HG03378 (cell line): ENCODE results near the gene DNASE1L1.
A peak's percentile ranks its signal among the peaks of the same experiment; 100 is the strongest.
"Not testable (repeated sequence)": the region's sequence is repeated elsewhere in the genome, so short reads cannot be mapped to it uniquely, and the experiment has no call there.

ENCODE experiments used
- ATAC-seq: cut with Tn5 transposase; IDR thresholded peaks from one replicate; pipeline ENCODE4 v1.9.1; 2021; ENCODE audit warnings: mild to moderate bottlenecking, moderate library complexity; ENCODE audit not compliant: unreplicated experiment

The DNASE1L1 gene

GRCh38 chrX:154408659-154409221 lies 314 bp downstream of the DNASE1L1 start:
- ATAC-seq = no peak

GRCh38 chrX:154404625-154405192 lies 4.3 kb downstream of the DNASE1L1 start:
- ATAC-seq = no peak

DNA sequence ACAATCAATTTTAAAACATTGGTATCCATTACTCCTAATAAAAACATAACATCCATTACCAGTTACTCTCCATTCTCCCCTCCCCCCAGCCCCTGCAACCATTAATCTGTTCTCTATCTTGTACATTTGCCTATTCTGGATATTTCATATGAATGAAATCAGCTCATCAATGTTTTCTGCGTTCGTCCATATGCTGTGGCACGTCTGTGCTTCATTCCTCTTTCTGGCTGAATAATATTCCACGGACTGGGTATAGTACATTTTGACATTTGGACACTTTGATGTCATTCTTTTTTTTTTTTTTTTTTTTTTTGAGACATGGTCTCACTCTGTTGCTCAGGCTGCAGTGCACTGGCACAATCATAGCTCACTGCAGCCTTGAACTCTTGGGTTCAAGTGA lies 5.2 kb downstream of the DNASE1L1 start:
- ATAC-seq = no peak

- ATAC-seq = no peak
Measured at GRCh38 chrX:154403192-154403591, 5.9 kb downstream of the DNASE1L1 start.

DNA sequence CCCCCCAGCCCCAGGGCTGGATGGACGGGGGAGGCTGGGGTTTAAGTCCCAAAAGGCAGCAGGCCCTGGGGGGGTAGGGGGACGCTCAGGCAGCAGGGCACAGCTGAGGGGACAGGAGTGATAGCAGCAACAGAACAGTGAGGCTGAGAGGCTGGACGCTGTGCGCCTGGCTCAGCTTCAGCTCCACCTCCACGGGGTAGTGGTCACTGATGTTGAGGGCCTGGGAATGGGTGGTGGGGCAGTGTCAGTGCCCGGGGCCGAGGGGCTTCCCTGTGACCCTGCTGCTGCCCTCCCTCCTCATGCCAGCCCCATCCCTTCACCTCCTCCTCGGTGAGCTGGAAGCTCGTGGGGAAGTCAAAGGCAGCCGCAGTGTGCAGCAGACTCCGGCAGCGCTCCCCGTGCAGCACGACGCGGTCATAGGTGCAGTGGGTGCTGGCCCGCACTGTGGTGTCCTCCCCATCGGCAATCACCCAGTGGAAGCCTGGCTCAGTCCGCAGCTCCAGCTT lies 6.4 kb downstream of the DNASE1L1 start:
- no peak for ATAC-seq

DNA sequence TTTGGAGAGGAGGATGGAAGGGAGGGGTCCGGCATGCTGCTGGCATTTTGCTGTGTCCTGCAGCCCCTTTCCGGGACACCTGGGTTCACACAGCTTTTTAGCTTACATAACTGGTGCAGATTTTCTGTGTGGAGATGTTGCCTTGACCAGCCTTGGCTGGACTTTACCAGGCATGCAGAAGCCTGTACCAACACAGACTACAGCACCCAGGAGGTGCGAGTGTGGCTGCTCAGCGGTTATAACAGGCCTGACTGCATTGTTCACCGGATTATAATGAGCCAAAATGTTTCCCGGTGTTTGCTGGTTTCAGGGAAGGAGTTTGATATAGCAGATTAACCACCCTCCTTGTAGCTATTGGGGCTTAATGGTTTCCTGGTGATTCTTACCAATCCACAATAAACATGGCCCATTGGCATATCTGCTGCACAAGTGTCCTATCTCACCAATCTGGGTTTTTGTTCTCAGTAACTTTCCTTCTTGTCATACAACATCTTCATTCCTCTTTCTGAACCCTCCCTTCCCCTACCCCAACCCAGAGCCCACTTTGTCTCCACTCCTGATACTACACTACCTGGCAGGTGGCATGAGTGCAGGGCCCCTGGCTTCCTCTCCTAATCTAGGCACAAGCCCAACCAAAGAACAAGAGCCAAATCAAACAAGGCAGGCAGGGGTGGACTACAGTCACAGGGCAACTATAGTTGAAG lies 7.0 kb downstream of the DNASE1L1 start:
- no peak for ATAC-seq

DNA sequence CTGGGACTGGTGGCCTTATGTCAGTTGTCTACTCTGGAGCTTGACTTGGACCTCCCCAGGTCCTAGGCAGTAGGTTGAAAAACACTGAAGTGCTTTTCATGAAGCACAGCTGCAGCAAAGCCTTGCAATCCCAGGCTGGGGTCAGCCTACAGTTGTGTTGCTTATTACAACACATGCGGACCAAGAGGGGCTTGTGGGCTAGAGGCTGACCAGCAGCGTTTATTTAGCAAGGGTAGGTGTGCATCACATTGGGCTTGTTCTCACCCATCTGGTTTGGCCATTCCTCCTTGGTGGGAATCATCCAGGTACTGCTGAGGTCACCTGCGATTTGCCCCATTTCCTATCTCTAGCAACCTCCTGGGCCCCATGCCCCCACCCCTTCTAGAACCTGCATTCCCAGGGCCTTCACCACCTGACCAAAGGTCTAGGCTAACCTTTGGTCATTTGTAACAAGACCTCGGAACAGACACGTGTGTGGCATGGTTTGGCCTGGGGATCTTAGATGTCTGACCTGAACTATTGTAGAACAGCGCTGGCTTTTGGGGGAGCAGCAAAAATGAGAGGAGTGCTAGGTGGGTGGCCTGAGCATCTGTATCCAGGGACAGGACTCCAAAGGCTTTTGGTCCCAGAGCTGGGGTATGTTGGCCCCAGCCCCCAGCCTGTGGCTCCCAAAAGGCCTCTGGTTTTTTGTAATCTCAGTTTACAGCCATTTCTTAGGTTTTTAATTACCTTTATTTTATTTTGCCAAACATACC lies 7.8 kb downstream of the DNASE1L1 start:
- no peak for ATAC-seq

GRCh38 chrX:154400369-154400817 lies 8.7 kb downstream of the DNASE1L1 start:
- ATAC-seq = not testable (repeated sequence)

GRCh38 chrX:154399527-154400368 lies 9.3 kb downstream of the DNASE1L1 start:
- ATAC-seq = no peak

- ATAC-seq = peak; percentile 8
Measured at GRCh38 chrX:154398668-154399526, 10.2 kb downstream of the DNASE1L1 start.

DNA sequence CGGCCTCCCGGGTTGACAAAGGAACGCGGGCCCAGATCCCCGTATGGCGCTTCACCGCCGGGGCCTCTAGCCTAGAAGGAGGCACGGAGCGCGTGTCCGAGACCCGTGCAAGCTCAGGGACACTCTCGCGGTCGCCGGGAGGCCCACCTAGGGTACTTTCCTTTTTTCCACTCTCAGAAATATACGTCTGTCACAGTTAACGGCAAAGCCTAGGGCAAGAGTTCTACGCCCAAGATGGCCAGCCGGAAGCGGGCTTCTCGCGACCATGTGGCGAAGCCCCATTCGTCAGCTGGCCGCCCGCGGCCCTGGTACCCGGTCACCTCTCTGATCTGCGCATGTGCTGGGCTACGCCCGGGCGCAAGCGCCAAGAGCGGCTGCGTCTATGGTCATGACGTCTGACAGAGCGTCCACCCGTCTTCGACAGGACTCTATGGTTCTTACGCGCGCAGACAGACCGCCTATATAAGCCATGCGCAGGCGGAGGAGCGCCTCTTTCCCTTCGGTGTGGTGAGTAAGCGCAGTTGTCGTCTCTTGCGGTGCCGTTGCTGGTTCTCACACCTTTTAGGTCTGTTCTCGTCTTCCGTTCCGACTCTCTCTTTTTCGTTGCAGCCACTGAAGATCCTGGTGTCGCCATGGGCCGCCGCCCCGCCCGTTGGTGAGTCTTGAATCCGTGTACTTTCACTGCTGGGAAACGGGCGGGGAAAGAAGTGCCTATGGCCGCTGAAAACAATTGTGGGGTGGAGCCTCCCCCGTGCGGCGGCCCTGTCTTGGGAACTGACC lies 11.0 kb downstream of the DNASE1L1 start, which contains the start of gene RPL10:
Gene RPL10 (plus strand): TSS at position 490 of the 780 bp plus-strand sequence. CDS start 143 bp downstream, at position 633.
- ATAC-seq = peak; percentile 62

DNA sequence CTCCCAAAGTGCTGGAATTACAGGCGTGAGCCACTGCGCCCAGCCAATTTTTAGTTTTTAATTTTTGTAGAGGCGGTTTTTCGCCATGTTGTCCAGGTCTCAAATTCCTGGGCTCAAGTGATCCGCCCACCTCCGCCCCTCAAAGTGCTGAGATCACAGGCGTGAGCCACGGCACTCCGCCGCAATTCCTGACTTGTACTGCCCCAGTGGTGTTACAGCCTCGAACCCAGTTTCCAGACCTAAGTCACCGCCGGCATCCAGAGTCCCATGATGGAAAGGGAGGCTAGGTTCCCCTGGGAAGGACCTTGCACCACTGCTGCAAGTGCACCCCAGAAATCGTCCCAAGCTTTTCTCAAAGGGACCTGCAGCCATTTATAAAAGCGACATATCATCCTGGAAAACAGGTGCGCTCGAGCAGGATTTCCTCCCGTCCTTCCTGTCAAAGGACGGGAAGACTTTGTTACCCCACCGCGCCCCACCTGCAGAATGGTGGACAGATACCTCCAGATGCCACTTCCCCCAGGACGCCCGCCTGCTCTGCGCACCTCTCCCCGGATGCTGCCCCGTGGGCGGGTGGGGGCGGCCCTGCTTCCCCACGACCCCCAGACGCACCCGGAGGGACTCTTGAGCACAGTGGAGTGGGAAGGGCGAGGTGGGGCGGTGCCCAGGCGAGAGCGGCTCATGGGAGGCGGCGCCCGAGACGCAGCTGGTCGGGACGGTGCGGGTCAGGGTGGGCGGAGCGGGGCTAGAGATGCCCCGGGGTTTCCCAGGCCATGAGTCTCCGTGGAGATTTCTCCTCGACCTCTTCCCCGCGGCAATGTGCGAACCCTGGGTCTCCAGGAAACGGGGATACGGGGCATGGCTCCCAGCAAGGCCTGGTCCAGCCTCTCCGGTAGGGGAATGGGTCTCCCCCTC lies 11.8 kb downstream of the DNASE1L1 start:
- peak; percentile 26 for ATAC-seq

- not testable (repeated sequence) for ATAC-seq
Measured at GRCh38 chrX:154396363-154396762, 12.7 kb downstream of the DNASE1L1 start.

DNA sequence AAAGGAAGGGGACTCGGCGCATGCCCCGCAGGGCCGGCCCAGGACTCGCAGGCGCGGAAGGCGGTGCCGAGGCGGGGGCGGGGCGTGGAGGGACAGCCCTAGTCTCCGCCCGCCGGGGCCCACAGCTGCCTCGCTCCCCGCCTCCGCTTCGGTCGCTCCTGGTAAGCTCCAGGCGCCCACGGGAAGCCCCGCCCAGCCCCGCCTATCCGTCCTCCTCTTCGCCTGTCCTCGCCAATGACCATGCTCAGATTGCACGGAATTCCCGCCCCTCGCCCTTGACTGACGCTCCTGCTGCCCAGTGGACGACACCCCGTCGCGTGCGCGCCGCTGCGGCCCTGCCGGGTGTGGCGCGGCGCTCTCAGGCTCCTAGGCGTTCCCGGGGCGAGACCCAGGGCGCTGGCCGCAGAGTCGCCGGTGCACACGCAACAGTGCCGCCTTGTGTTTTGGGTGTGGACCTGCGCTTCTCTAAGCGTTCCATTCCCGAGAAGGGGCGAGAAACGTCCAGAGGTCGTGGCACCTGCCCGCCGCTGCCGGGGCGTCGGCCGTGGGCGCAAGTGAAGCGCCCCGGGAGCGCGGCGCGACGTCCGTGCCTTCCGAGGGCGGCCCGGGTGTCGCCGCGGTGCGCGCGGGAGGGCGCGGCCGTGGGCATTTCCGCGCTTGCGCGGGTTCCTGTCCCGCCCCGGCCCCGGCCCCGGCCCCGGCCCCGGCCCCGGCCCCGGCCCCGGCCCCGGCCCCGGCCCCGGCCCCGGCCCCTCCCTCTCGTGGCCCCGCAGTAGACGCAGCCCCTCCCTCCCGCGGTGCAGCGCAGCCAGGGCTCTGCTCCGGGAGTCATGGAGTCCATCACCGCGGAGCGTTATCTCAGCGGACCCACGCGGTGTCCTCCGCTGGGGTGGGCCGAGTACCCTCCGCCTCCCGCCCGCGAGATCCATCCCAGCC lies 19.0 kb downstream of the DNASE1L1 start:
- peak; percentile 50 for ATAC-seq

DNA sequence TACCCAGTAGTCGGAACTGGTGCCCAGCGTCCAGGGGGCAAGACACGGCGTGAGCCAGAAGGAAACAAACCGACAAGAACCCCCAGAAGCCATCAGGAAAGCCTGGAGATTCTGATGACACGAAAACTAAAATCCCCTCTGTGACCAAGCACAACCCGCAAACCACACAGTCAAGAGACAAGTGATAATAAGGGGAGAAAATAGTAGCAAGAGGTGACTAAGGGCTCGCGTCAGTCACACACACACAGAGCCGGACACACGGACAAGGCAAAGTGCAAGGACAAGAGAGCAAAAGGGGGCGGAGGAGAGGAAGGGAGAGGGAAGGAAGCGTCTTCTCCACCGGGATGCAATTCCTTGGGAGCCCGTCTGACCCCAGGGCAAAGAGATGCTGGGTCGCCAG lies 20.4 kb downstream of the DNASE1L1 start:
- ATAC-seq = not testable (repeated sequence)

DNA sequence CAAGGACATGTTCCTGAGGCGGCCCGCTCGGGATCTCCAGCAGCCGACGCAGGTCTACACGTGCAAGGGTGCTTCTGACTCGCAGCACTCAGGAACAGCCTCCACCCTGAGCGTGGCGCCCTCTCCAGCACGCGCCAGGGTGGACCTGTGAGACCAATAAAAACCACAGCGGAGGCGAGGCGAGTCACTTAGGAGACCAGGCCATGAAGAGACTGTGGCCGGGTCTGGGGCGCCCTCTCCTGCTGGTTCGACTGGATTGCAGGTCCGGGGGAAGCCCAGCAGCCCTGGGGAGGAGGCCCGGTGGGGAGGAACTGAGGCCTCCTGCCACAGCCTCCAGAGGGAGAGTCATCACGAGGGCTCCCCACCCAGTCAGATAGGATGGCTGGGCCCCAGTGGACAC lies 21.0 kb downstream of the DNASE1L1 start:
- ATAC-seq = peak; percentile 31
